Right lung (tissue), 10 donors: ENCODE results near the gene NUDCD2. TPM values are rescaled to one million over a fixed set of nuclear protein-coding genes. Genes with fewer than 3 reads are reported as not detected.
A peak's percentile ranks its signal among the peaks of the same experiment; 100 is the strongest.

Source experiments
- DNase-seq, 2 donors: peaks; one replicate each; pipeline ENCODE4 v3.0.0-alpha.2; 2013
- long read RNA-seq, 8 donors: transcript quantifications; one replicate each; lab custom pipeline, GENCODE V29; 2026
- polyA plus RNA-seq, 5 donors: library from polyadenylated mRNA; unstranded; fragments of 120-200 nt; gene quantifications; one replicate each; pipeline versions ENCODE4 v1.2.1 to v1.2.3, GENCODE V29; 2013; ENCODE audit warnings: inconsistent platforms in 1 of 5, low replicate concordance in 1 of 5; ENCODE audit not compliant: insufficient read length in 5 of 5, insufficient read depth in 1 of 5

NUDCD2 gene
- polyA plus RNA-seq, result 10 to 100 TPM; 49.7 to 60.0 (median 54.3) TPM
- long read RNA-seq, donor 1, full-length matches to known transcripts, result 52 of 57 reads
- long read RNA-seq, donor 1, partial matches to known transcripts, result 0 of 57 reads
- long read RNA-seq, donor 1, other reads (novel, unspliced or antisense), result 5 of 57 reads
- long read RNA-seq, donor 2, full-length matches to known transcripts, result 23 of 23 reads
- long read RNA-seq, donor 2, partial matches to known transcripts, result 0 of 23 reads
- long read RNA-seq, donor 2, other reads (novel, unspliced or antisense), result 0 of 23 reads
- long read RNA-seq, donor 3, full-length matches to known transcripts, result 43 of 43 reads
- long read RNA-seq, donor 3, partial matches to known transcripts, result 0 of 43 reads
- long read RNA-seq, donor 3, other reads (novel, unspliced or antisense), result 0 of 43 reads
- long read RNA-seq, donor 4, full-length matches to known transcripts, result 16 of 16 reads
- long read RNA-seq, donor 4, partial matches to known transcripts, result 0 of 16 reads
- long read RNA-seq, donor 4, other reads (novel, unspliced or antisense), result 0 of 16 reads
- long read RNA-seq, donor 5, full-length matches to known transcripts, result 41 of 82 reads
- long read RNA-seq, donor 5, partial matches to known transcripts, result 33 of 82 reads
- long read RNA-seq, donor 5, other reads (novel, unspliced or antisense), result 8 of 82 reads
- long read RNA-seq, donor 6, full-length matches to known transcripts, result 44 of 57 reads
- long read RNA-seq, donor 6, partial matches to known transcripts, result 8 of 57 reads
- long read RNA-seq, donor 6, other reads (novel, unspliced or antisense), result 5 of 57 reads
- long read RNA-seq, donor 7, full-length matches to known transcripts, result 24 of 29 reads
- long read RNA-seq, donor 7, partial matches to known transcripts, result 0 of 29 reads
- long read RNA-seq, donor 7, other reads (novel, unspliced or antisense), result 5 of 29 reads
- long read RNA-seq, donor 8, full-length matches to known transcripts, result 13 of 13 reads
- long read RNA-seq, donor 8, partial matches to known transcripts, result 0 of 13 reads
- long read RNA-seq, donor 8, other reads (novel, unspliced or antisense), result 0 of 13 reads

- peak; percentile 98 for DNase-seq
Measured at GRCh38 chr5:163459819-163460561, at the start of gene NUDCD2. Gene NUDCD2 (minus strand): TSS chr5:163460102. CDS start chr5:163460050, 52 bp downstream.

GRCh38 chr5:163509291-163509951, 49.5 kb upstream of the NUDCD2 start:
- peak; percentile 67 to 75 for DNase-seq

GRCh38 chr5:163508753-163509152, 48.9 kb upstream of the NUDCD2 start:
- DNase-seq, result no peak

- DNase-seq, result no peak
Measured at GRCh38 chr5:163506726-163507125, 46.8 kb upstream of the NUDCD2 start.

GRCh38 chr5:163506095-163506457, 46.2 kb upstream of the NUDCD2 start:
- no peak for DNase-seq

- DNase-seq, result peak; percentile 94
Measured at GRCh38 chr5:163505368-163506094, 45.6 kb upstream of the NUDCD2 start, which contains the start of gene MAT2B. Gene MAT2B (plus strand): TSS chr5:163505619. CDS start chr5:163505687, 68 bp downstream.

GRCh38 chr5:163505049-163505367, 45.1 kb upstream of the NUDCD2 start:
- DNase-seq, result no peak

GRCh38 chr5:163504079-163504931, 44.4 kb upstream of the NUDCD2 start:
- DNase-seq, result peak; percentile 66 to 75

- peak; percentile 70 to 79 for DNase-seq
Measured at GRCh38 chr5:163503106-163504078, 43.5 kb upstream of the NUDCD2 start.

GRCh38 chr5:163502521-163502920, 42.6 kb upstream of the NUDCD2 start:
- DNase-seq, result no peak

GRCh38 chr5:163498886-163499285, 39.0 kb upstream of the NUDCD2 start:
- no peak for DNase-seq

- DNase-seq, result no peak
Measured at GRCh38 chr5:163497315-163497714, 37.4 kb upstream of the NUDCD2 start.

- DNase-seq, result no peak
Measured at GRCh38 chr5:163496286-163496685, 36.4 kb upstream of the NUDCD2 start.

- DNase-seq, result no peak
Measured at GRCh38 chr5:163489745-163490075, 29.8 kb upstream of the NUDCD2 start.

GRCh38 chr5:163489055-163489744, 29.3 kb upstream of the NUDCD2 start:
- no peak for DNase-seq

- DNase-seq, result no peak
Measured at GRCh38 chr5:163478982-163479271, 19.0 kb upstream of the NUDCD2 start.

- no peak for DNase-seq
Measured at GRCh38 chr5:163478126-163478981, 18.5 kb upstream of the NUDCD2 start.
